Measurements from ENCODE around the gene RBMS3. TPM values are rescaled to one million over a fixed set of nuclear protein-coding genes. Genes with fewer than 3 reads are reported as not detected.

The RBMS3 gene
- total and polyA plus RNA-seq, 2 of the 8 experiments (the other 6 are each of a cell fraction or from before 2014, with no cell fraction given), result 3.7 to 6.9 TPM

DNA sequence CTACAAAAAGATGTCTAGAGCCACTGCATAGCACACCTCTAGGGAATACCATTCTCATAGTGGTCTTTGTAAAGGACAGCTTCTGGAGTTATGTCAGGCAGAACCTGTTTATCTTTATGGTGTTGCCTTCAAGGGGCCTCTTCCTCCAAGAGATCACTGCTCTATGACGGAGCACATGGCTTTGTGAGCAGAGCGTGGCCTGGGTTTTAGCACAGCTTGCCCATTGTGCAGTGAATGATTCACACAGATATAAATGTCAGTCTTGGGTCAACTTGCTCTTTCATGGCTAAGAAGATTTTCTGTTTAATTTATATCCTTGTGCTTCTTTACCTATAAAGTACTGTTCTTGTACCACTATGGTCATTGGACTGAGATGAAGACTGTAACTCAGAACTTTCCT, 41.5 kb upstream of the RBMS3 start:
- Histone ChIP-seq H3K4me2 (ENCODE audit: insufficient read depth in 1 of 2, low read depth in 2 of 2, low read length in 2 of 2) (no peak overlapping the region), H3K56ac (replicated peaks; ENCODE audit: insufficient read length, low read depth, low read length) (no peak overlapping the region), H3K4me1 (replicated peaks in 1 of 4; ENCODE audit: control insufficient read depth in 3 of 4, insufficient read depth in 4 of 4, low read length in 3 of 4) (peaks cover 0 to 8% (median 1%) of the 10 kb centered on the region in 4 experiments; a peak in 1 of 7 replicates), H2BK20ac (ENCODE audit: low read length) (no peak overlapping the region), H3K4me3 (ENCODE audit: extremely low read depth in 1 of 4, insufficient read depth in 2 of 4, low read depth in 3 of 4, low read length in 4 of 4) (no peak overlapping the region), H2AFZ (ENCODE audit: low read length) (no peak overlapping the region), H2BK120ac (replicated peaks; ENCODE audit: low read depth, low read length) (peak overlapping the region; percentile 60), H3K14ac (ENCODE audit: insufficient read length) (no peak overlapping the region), H3K36me3 (ENCODE audit: control insufficient read depth in 2 of 4, insufficient read depth in 4 of 4, low read length in 3 of 4) (no peaks in the 10 kb centered on the region), H3K27ac (ENCODE audit: low read depth, low read length) (no peak overlapping the region), H4K5ac (ENCODE audit: insufficient read length, low read depth, low read length) (no peak overlapping the region), H4K91ac (replicated peaks; ENCODE audit: insufficient read length, low read length) (no peak overlapping the region), H3K79me2 (ENCODE audit: control insufficient read depth in 1 of 2, insufficient read depth in 2 of 2, low read length in 2 of 2) (no peaks in the 10 kb centered on the region), H2BK5ac (ENCODE audit: low read depth, low read length) (no peak overlapping the region), H3K18ac (ENCODE audit: extremely low read depth, low read length) (no peak overlapping the region), H3K9ac (replicated peaks in 1 of 4; ENCODE audit: extremely low read depth in 1 of 4, low read depth in 3 of 4, low read length in 3 of 4) (no peak overlapping the region), H2BK15ac (ENCODE audit: low read length) (no peak overlapping the region), H3K27me3 (replicated peaks in 1 of 4; ENCODE audit: control insufficient read depth in 3 of 4, extremely low read depth in 1 of 4, insufficient read depth in 3 of 4, low read length in 3 of 4) (no peaks in the 10 kb centered on the region), H3K23me2 (ENCODE audit: low read depth, low read length) (no peaks in the 10 kb centered on the region), H4K20me1 (replicated peaks in 1 of 2; ENCODE audit: control insufficient read depth in 1 of 2, insufficient read depth in 2 of 2, low read length in 2 of 2) (no peaks in the 10 kb centered on the region), H3K4ac (replicated peaks; ENCODE audit: insufficient read length, low read depth, low read length) (no peak overlapping the region), H2AK5ac (ENCODE audit: low read depth, low read length) (no peak overlapping the region), H3K9me3 (ENCODE audit: insufficient read depth in 2 of 2, low read depth in 1 of 2, low read length in 1 of 2) (no peaks in the 10 kb centered on the region), H4K8ac (ENCODE audit: extremely low read depth, insufficient read depth, low read length) (no peak overlapping the region), H3K23ac (ENCODE audit: insufficient read length) (no peak overlapping the region), H3K79me1 (ENCODE audit: low read depth, low read length) (no peaks in the 10 kb centered on the region), H2BK12ac (ENCODE audit: low read depth, low read length) (no peak overlapping the region)
- 97% methylated on average over 2 of the region's 2 CpGs; no CpG with 5 or more reads in 1 of the 2 experiments for WGBS, 2 experiments (ENCODE audit: extremely low coverage in 1 of 2, insufficient coverage in 1 of 2, insufficient read length in 1 of 2, insufficient replicate concordance in 2 of 2, low coverage in 1 of 2, low lambda C conversion rate in 2 of 2, missing lambda C conversion rate in 1 of 2)
- POLR2A ChIA-PET (ENCODE audit: partially characterized antibody), result no interaction called here
- FAIRE-seq (no peak), DNase-seq (ENCODE audit: low read depth in 1 of 2, low spot score in 2 of 2) (no peak)
- CTCF ChIA-PET (ENCODE audit: partially characterized antibody), result interaction anchor here (0.6 to 0.7 kb wide), 2 partner anchors 9 to 66 kb away, joined by 3 read pairs; no protein-coding TSS in a partner anchor
- TF ChIP-seq, protein P1, sequence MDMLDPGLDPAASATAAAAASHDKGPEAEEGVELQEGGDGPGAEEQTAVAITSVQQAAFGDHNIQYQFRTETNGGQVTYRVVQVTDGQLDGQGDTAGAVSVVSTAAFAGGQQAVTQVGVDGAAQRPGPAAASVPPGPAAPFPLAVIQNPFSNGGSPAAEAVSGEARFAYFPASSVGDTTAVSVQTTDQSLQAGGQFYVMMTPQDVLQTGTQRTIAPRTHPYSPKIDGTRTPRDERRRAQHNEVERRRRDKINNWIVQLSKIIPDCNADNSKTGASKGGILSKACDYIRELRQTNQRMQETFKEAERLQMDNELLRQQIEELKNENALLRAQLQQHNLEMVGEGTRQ (IDR thresholded peaks at IDR 0.05; ENCODE audit: low read length), result no peak
- TF ChIP-seq RXRA (IDR thresholded peaks at IDR 0.05; ENCODE audit: insufficient read depth, low read depth, low read length), result no peak
- TF ChIP-seq RFX5 (IDR thresholded peaks at IDR 0.05; ENCODE audit: borderline replicate concordance, low read depth, low read length), result no peak
- no peak for TF ChIP-seq BCL11A (IDR thresholded peaks at IDR 0.05; ENCODE audit: low read depth in 2 of 2, low read length in 2 of 2)
- no peak for TF ChIP-seq MAFK (IDR thresholded peaks at IDR 0.05; ENCODE audit: low read depth, low read length)
- TF ChIP-seq SIN3A (conservative IDR thresholded peaks at IDR 0.05 in 1 of 2, IDR thresholded peaks at IDR 0.05 in 1 of 2; ENCODE audit: low read depth in 1 of 2, low read length in 2 of 2), result no peak
- TF ChIP-seq, protein P2, sequence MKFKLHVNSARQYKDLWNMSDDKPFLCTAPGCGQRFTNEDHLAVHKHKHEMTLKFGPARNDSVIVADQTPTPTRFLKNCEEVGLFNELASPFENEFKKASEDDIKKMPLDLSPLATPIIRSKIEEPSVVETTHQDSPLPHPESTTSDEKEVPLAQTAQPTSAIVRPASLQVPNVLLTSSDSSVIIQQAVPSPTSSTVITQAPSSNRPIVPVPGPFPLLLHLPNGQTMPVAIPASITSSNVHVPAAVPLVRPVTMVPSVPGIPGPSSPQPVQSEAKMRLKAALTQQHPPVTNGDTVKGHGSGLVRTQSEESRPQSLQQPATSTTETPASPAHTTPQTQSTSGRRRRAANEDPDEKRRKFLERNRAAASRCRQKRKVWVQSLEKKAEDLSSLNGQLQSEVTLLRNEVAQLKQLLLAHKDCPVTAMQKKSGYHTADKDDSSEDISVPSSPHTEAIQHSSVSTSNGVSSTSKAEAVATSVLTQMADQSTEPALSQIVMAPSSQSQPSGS (IDR thresholded peaks at IDR 0.05; ENCODE audit: low read length), result no peak
- TF ChIP-seq KDM1A (IDR thresholded peaks at IDR 0.05; ENCODE audit: borderline replicate concordance, low read length), result no peak
- no peak for TF ChIP-seq SP2 (IDR thresholded peaks at IDR 0.05; ENCODE audit: low read length)
- no peak for TF ChIP-seq TCF12 (IDR thresholded peaks at IDR 0.05; ENCODE audit: low read depth, low read length)
